WTC11 (cell line): ENCODE results near the gene LSM3. TPM values are rescaled to one million over a fixed set of nuclear protein-coding genes. Genes with fewer than 3 reads are reported as not detected.

Experiments
- ATAC-seq: fragments of 200-7000 bp; cut with Tn5 transposase; 2 replicates; pipeline ENCODE4 v1.10.0; 2021; ENCODE audit warnings: mild to moderate bottlenecking, moderate library complexity
- CTCF ChIA-PET: fragments of 300-600 bp; sonication (Branson Sonifier 250); formaldehyde crosslinking; loops from one replicate; lab custom pipeline; 2021; ENCODE audit warnings: antibody characterized with exemption; lab: Charles Lee
- POLR2A ChIA-PET: fragments of 350-600 bp; sonication (Branson Sonifier 250); formaldehyde crosslinking; loops from one replicate; lab custom pipeline; 2021; ENCODE audit warnings: antibody characterized with exemption; lab: Charles Lee
- DNase-seq: peaks from one replicate; pipeline ENCODE4 v3.0.0; 2021; ENCODE audit warnings: low spot score
- H3K27ac Mint-ChIP-seq: 2 replicates; pipeline ENCODE4 v1.8.0; 2021; ENCODE audit warnings: mixed read lengths
- H3K27me3 Mint-ChIP-seq: 2 replicates; pipeline ENCODE4 v1.8.0; 2021; ENCODE audit warnings: low read depth, mild to moderate bottlenecking, moderate library complexity, mixed read lengths
- H3K36me3 Mint-ChIP-seq: 2 replicates; pipeline ENCODE4 v1.8.0; 2021; ENCODE audit warnings: mixed read lengths
- H3K4me1 Mint-ChIP-seq: 2 replicates; pipeline ENCODE4 v1.8.0; 2022; ENCODE audit warnings: mixed read lengths
- H3K4me3 Mint-ChIP-seq: 2 replicates; pipeline ENCODE4 v1.8.0; 2021; ENCODE audit warnings: mild to moderate bottlenecking, moderate library complexity, mixed read lengths
- H3K9me3 Mint-ChIP-seq: 2 replicates; pipeline ENCODE4 v1.8.0; 2021; ENCODE audit warnings: mixed read lengths
- CBFB ChIP-seq: sonication (generic); formaldehyde crosslinking; IDR thresholded peaks from 2 replicates; pipeline ENCODE4 v1.8.1; 2022; ENCODE audit warnings: mild to moderate bottlenecking, low read depth, missing genetic modification reagents
- ELF4 ChIP-seq: sonication (generic); formaldehyde crosslinking; IDR thresholded peaks from 2 replicates; pipeline ENCODE4 v1.8.1; 2022; ENCODE audit warnings: low read depth, mild to moderate bottlenecking, moderate library complexity, missing genetic modification reagents
- ERG ChIP-seq: fragments of 250-450 bp; sonication (Bioruptor Pico); IDR thresholded peaks from 2 replicates; pipeline ENCODE4 v1.8.0; 2021; ENCODE audit warnings: mild to moderate bottlenecking
- FOXK1 ChIP-seq: sonication (generic); formaldehyde crosslinking; IDR thresholded peaks from 2 replicates; pipeline ENCODE4 v1.8.0; 2022; ENCODE audit warnings: mild to moderate bottlenecking, moderate library complexity, missing genetic modification reagents
- FOXP1 ChIP-seq: sonication (generic); formaldehyde crosslinking; IDR thresholded peaks from 2 replicates; pipeline ENCODE4 v1.8.0; 2022; ENCODE audit warnings: missing genetic modification reagents, mild to moderate bottlenecking, moderate library complexity, borderline replicate concordance
- GTF2I ChIP-seq: fragments of 250-450 bp; sonication (Bioruptor Pico); conservative IDR thresholded peaks from 2 replicates; pipeline ENCODE4 v1.4.0; 2021; ENCODE audit warnings: mild to moderate bottlenecking
- HMGA2 ChIP-seq: fragments of 250-450 bp; sonication (Bioruptor Pico); IDR thresholded peaks from 2 replicates; pipeline ENCODE4 v1.4.0; 2021; ENCODE audit warnings: mild to moderate bottlenecking, moderate library complexity
- IRF1 ChIP-seq: sonication (generic); formaldehyde crosslinking; IDR thresholded peaks from 2 replicates; pipeline ENCODE4 v1.8.0; 2023; ENCODE audit warnings: missing genetic modification reagents
- JAZF1 ChIP-seq: fragments of 250-450 bp; sonication (Bioruptor Pico); IDR thresholded peaks from 2 replicates; pipeline ENCODE4 v1.9.0; 2021; ENCODE audit warnings: moderate library complexity, mild to moderate bottlenecking, inconsistent platforms
- NFE2L1 ChIP-seq: sonication (generic); formaldehyde crosslinking; IDR thresholded peaks from 2 replicates; pipeline ENCODE4 v1.8.1; 2023; ENCODE audit warnings: missing genetic modification reagents
- NR1H2 ChIP-seq: sonication (generic); formaldehyde crosslinking; IDR thresholded peaks from 2 replicates; pipeline ENCODE4 v1.9.0; 2021; ENCODE audit warnings: mild to moderate bottlenecking, moderate library complexity, missing genetic modification reagents
- RORB ChIP-seq: fragments of 250-450 bp; sonication (Bioruptor Pico); IDR thresholded peaks from 2 replicates; pipeline ENCODE4 v1.9.0; 2021; ENCODE audit warnings: mild to moderate bottlenecking
- TCF7 ChIP-seq: sonication (generic); formaldehyde crosslinking; IDR thresholded peaks from 2 replicates; pipeline ENCODE4 v1.8.0; 2022; ENCODE audit warnings: mild to moderate bottlenecking, low read depth, missing genetic modification reagents, moderate library complexity
- ZMAT4 ChIP-seq: fragments of 250-450 bp; sonication (Bioruptor Pico); IDR thresholded peaks from 2 replicates; pipeline ENCODE4 v1.9.0; 2021; ENCODE audit warnings: mild to moderate bottlenecking
- ZNF281 ChIP-seq: sonication (generic); formaldehyde crosslinking; IDR thresholded peaks from 2 replicates; pipeline ENCODE4 v1.8.0; 2023; ENCODE audit warnings: mild to moderate bottlenecking, missing genetic modification reagents
- ZNF416 ChIP-seq: fragments of 250-450 bp; sonication (Bioruptor Pico); IDR thresholded peaks from 2 replicates; pipeline ENCODE4 v1.9.0; 2021; ENCODE audit warnings: mild to moderate bottlenecking, inconsistent platforms
- ZNF423 ChIP-seq: fragments of 250-450 bp; sonication (Bioruptor Pico); IDR thresholded peaks from 2 replicates; pipeline ENCODE4 v2.1.2; 2022; ENCODE audit warnings: mild to moderate bottlenecking, moderate library complexity
- ZNF425 ChIP-seq: fragments of 250-450 bp; sonication (Bioruptor Pico); conservative IDR thresholded peaks from 2 replicates; pipeline ENCODE4 v1.9.0; 2021; ENCODE audit warnings: mild to moderate bottlenecking
- total RNA-seq: library from RNA; stranded (reverse); gene quantifications from 3 replicates; pipeline ENCODE4 v1.2.3, GENCODE V29; 2021
- TF ChIP-seq, protein P1 (sequence below): sonication (generic); formaldehyde crosslinking; IDR thresholded peaks from 2 replicates; pipeline ENCODE4 v1.8.1; 2022; ENCODE audit warnings: low read depth, mild to moderate bottlenecking, moderate library complexity, missing genetic modification reagents, borderline replicate concordance
- TF ChIP-seq, protein P2 (sequence below): sonication (generic); formaldehyde crosslinking; IDR thresholded peaks from 2 replicates; pipeline ENCODE4 v1.8.0; 2022; ENCODE audit warnings: mild to moderate bottlenecking, missing genetic modification reagents

LSM3 gene
- total RNA-seq, 1 experiment from 2014 or later, result 21.4 TPM

GRCh38 chr3:14153663-14154062, 25.0 kb upstream of the LSM3 start:
- H3K36me3 Mint-ChIP-seq, result peaks cover 34% of the 10 kb centered on the region
- H3K27ac Mint-ChIP-seq, result no peak overlapping the region
- H3K27me3 Mint-ChIP-seq, result no peaks in the 10 kb centered on the region
- H3K9me3 Mint-ChIP-seq, result no peaks in the 10 kb centered on the region
- DNase-seq (no peak), ATAC-seq (no peak)
- H3K4me1 Mint-ChIP-seq, result peaks cover 2% of the 10 kb centered on the region; the same call in 1 of the 2 replicates
- no peak overlapping the region for H3K4me3 Mint-ChIP-seq
- POLR2A ChIA-PET, result no interaction called here
- CTCF ChIA-PET, result interaction anchor here (1.6 to 2.3 kb wide), 2 partner anchors 62 to 257 kb away, joined by 5 to 10 read pairs; no protein-coding TSS in a partner anchor
- TF ChIP-seq RORB (CRISPR knock-in tag) (no peak), ZMAT4 (CRISPR knock-in tag) (no peak), FOXK1 (no peak), ELF4 (CRISPR knock-in tag) (no peak), IRF1 (CRISPR knock-in tag) (no peak), ZNF423 (no peak), ZNF425 (CRISPR knock-in tag) (no peak), ZNF416 (no peak), GTF2I (CRISPR knock-in tag) (no peak), TCF7 (CRISPR knock-in tag) (no peak), ZNF281 (no peak), NFE2L1 (CRISPR knock-in tag) (no peak), JAZF1 (CRISPR knock-in tag) (no peak)
- TF ChIP-seq, protein P1, sequence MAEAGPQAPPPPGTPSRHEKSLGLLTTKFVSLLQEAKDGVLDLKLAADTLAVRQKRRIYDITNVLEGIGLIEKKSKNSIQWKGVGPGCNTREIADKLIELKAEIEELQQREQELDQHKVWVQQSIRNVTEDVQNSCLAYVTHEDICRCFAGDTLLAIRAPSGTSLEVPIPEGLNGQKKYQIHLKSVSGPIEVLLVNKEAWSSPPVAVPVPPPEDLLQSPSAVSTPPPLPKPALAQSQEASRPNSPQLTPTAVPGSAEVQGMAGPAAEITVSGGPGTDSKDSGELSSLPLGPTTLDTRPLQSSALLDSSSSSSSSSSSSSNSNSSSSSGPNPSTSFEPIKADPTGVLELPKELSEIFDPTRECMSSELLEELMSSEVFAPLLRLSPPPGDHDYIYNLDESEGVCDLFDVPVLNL (CRISPR knock-in tag), result no peak
- TF ChIP-seq, protein P2, sequence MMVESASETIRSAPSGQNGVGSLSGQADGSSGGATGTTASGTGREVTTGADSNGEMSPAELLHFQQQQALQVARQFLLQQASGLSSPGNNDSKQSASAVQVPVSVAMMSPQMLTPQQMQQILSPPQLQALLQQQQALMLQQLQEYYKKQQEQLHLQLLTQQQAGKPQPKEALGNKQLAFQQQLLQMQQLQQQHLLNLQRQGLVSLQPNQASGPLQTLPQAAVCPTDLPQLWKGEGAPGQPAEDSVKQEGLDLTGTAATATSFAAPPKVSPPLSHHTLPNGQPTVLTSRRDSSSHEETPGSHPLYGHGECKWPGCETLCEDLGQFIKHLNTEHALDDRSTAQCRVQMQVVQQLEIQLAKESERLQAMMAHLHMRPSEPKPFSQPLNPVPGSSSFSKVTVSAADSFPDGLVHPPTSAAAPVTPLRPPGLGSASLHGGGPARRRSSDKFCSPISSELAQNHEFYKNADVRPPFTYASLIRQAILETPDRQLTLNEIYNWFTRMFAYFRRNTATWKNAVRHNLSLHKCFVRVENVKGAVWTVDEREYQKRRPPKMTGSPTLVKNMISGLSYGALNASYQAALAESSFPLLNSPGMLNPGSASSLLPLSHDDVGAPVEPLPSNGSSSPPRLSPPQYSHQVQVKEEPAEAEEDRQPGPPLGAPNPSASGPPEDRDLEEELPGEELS, result no peak

- ATAC-seq (no peak), DNase-seq (no peak)
- CTCF ChIA-PET, result interaction anchor here (1.6 to 2.3 kb wide), 2 partner anchors 62 to 258 kb away, joined by 5 to 10 read pairs; no protein-coding TSS in a partner anchor
- Mint-ChIP-seq H3K9me3 (no peaks in the 10 kb centered on the region), H3K27ac (no peak overlapping the region), H3K4me1 (no peaks in the 10 kb centered on the region; the same call in 1 of the 2 replicates), H3K27me3 (no peaks in the 10 kb centered on the region), H3K4me3 (no peak overlapping the region), H3K36me3 (peaks cover 40% of the 10 kb centered on the region)
- POLR2A ChIA-PET, result no interaction called here
- TF ChIP-seq NFE2L1 (CRISPR knock-in tag) (no peak), NR1H2 (CRISPR knock-in tag) (no peak), CBFB (CRISPR knock-in tag) (no peak), FOXP1 (CRISPR knock-in tag) (no peak), ZNF423 (no peak), RORB (CRISPR knock-in tag) (no peak), FOXK1 (no peak), ERG (CRISPR knock-in tag) (no peak), HMGA2 (CRISPR knock-in tag) (no peak)
- TF ChIP-seq, protein P2, result no peak
Observed at GRCh38 chr3:14154276-14154675, 24.3 kb upstream of the LSM3 start.
